GM23338 (cell line): ENCODE measurements around the gene PTPRN2. TPM values are rescaled to one million over a fixed set of nuclear protein-coding genes. Genes with fewer than 3 reads are reported as not detected.

Experiments
- ATAC-seq: fragments of 200-7000 bp; cut with Tn5 transposase; 3 replicates; pipeline ENCODE4 v1.9.1; 2020
- DNase-seq: peaks from one replicate; pipeline ENCODE4 v3.0.0-alpha.2; 2015; ENCODE audit warnings: low spot score
- H2AFZ ChIP-seq: fragments of 200-600 bp; sonication (generic); 2 replicates; pipeline ENCODE4 v1.8.0; 2016; ENCODE audit warnings: antibody characterized with exemption, mild to moderate bottlenecking, moderate library complexity
- H3F3A ChIP-seq: fragments of 200-600 bp; sonication (generic); replicated peaks from 2 replicates; pipeline ENCODE4 v1.8.0; 2017; ENCODE audit warnings: antibody characterized with exemption, mixed run types, low read depth
- H3K27ac ChIP-seq: fragments of 200-600 bp; sonication (generic); 2 replicates; pipeline ENCODE4 v1.6.1; 2016; ENCODE audit warnings: low read depth
- H3K27me3 ChIP-seq: fragments of 200-600 bp; sonication (generic); 2 replicates; pipeline ENCODE4 v1.8.0; 2016; ENCODE audit warnings: mild to moderate bottlenecking, mixed run types, moderate library complexity; ENCODE audit not compliant: insufficient read depth
- H3K36me3 ChIP-seq: fragments of 200-600 bp; sonication (generic); 2 replicates; pipeline ENCODE4 v1.8.0; 2016; ENCODE audit warnings: mild to moderate bottlenecking; ENCODE audit not compliant: insufficient read depth
- H3K4me1 ChIP-seq: fragments of 200-600 bp; sonication (generic); 2 replicates; pipeline ENCODE4 v1.8.0; 2016; ENCODE audit warnings: mild to moderate bottlenecking, moderate library complexity; ENCODE audit not compliant: insufficient read depth
- H3K4me2 ChIP-seq: fragments of 200-600 bp; sonication (generic); 2 replicates; pipeline ENCODE4 v1.7.1; 2017; ENCODE audit warnings: mixed run types
- H3K4me3 ChIP-seq: fragments of 200-600 bp; sonication (generic); 2 replicates; pipeline ENCODE4 v1.6.1; 2016; ENCODE audit warnings: mixed run types
- H3K79me2 ChIP-seq: fragments of 200-600 bp; sonication (generic); replicated peaks from 2 replicates; pipeline ENCODE4 v1.8.0; 2017; ENCODE audit warnings: mild to moderate bottlenecking; ENCODE audit not compliant: insufficient read depth
- H3K9me2 ChIP-seq: fragments of 200-600 bp; sonication (generic); 2 replicates; pipeline ENCODE4 v1.8.0; 2017; ENCODE audit not compliant: insufficient read depth
- H4K20me1 ChIP-seq: fragments of 200-600 bp; sonication (generic); replicated peaks from 2 replicates; pipeline ENCODE4 v1.8.0; 2017; ENCODE audit warnings: mild to moderate bottlenecking; ENCODE audit not compliant: insufficient read depth
- H3K27ac Mint-ChIP-seq: 2 replicates; pipeline ENCODE4 v1.8.0; 2020; ENCODE audit warnings: inconsistent platforms, mild to moderate bottlenecking, moderate library complexity, mixed read lengths
- H3K27me3 Mint-ChIP-seq: 3 replicates; pipeline ENCODE4 v1.8.0; 2022; ENCODE audit warnings: low read depth, mild to moderate bottlenecking, moderate library complexity, mixed read lengths, inconsistent platforms; ENCODE audit not compliant: insufficient read depth, poor library complexity
- H3K36me3 Mint-ChIP-seq: 3 replicates; pipeline ENCODE4 v1.8.0; 2021; ENCODE audit warnings: low read depth, mild to moderate bottlenecking, inconsistent platforms, moderate library complexity, mixed read lengths
- H3K4me1 Mint-ChIP-seq: 3 replicates; pipeline ENCODE4 v1.8.0; 2020; ENCODE audit warnings: mild to moderate bottlenecking, inconsistent platforms, mixed read lengths
- H3K4me3 Mint-ChIP-seq: 3 replicates; pipeline ENCODE4 v1.8.0; 2021; ENCODE audit warnings: moderate library complexity, mild to moderate bottlenecking, inconsistent platforms, mixed read lengths
- H3K9me3 Mint-ChIP-seq: 3 replicates; pipeline ENCODE4 v1.8.0; 2020; ENCODE audit warnings: moderate library complexity, mild to moderate bottlenecking, inconsistent platforms, mixed read lengths
- CREB1 ChIP-seq: fragments of 250-450 bp; sonication (Bioruptor Pico); IDR thresholded peaks from 2 replicates; pipeline ENCODE4 v1.5.0; 2020; ENCODE audit warnings: low read depth, mild to moderate bottlenecking, moderate library complexity
- EZH2phosphoT487 ChIP-seq: fragments of 200-600 bp; sonication (generic); IDR thresholded peaks from one replicate; pipeline ENCODE4 v1.8.1; 2018; ENCODE audit warnings: antibody characterized with exemption; ENCODE audit not compliant: unreplicated experiment
- NANOG ChIP-seq: IDR thresholded peaks from 2 replicates; pipeline ENCODE4 v1.6.1; 2016; ENCODE audit warnings: antibody characterized with exemption, borderline replicate concordance
- POLR2AphosphoS5 ChIP-seq: IDR thresholded peaks from 2 replicates; pipeline ENCODE4 v1.6.1; 2016; ENCODE audit warnings: antibody characterized with exemption, low read depth
- STAT1 ChIP-seq: IDR thresholded peaks from one replicate; pipeline ENCODE4 v1.6.1; 2016; ENCODE audit warnings: antibody characterized with exemption; ENCODE audit not compliant: unreplicated experiment
- ZNF114 ChIP-seq: fragments of 250-450 bp; sonication (Bioruptor Pico); IDR thresholded peaks from 2 replicates; pipeline ENCODE4 v1.5.0; 2020; ENCODE audit warnings: mild to moderate bottlenecking, moderate library complexity
- ZNF331 ChIP-seq: fragments of 250-450 bp; sonication (Bioruptor Pico); IDR thresholded peaks from 2 replicates; pipeline ENCODE4 v1.5.0; 2020; ENCODE audit warnings: low read depth, mild to moderate bottlenecking, moderate library complexity
- polyA plus RNA-seq: library from polyadenylated mRNA; unstranded; fragments of >200 nt; fragmentation: Nextera tagmentation; extraction: Ambion mirVana; gene quantifications from 2 replicates; pipeline ENCODE4 v1.2.1, GENCODE V29; 2016
- total RNA-seq: library from RNA; depleted of rRNA; stranded (reverse); fragments of >200 nt; shearing (Covaris generic); gene quantifications from 2 replicates; pipeline ENCODE4 v1.2.3, GENCODE V29; 2014
- TF ChIP-seq, protein P1 (sequence below): IDR thresholded peaks from one replicate; pipeline ENCODE4 v1.6.1; 2018; ENCODE audit warnings: antibody characterized with exemption; ENCODE audit not compliant: unreplicated experiment
- TF ChIP-seq, protein P2 (sequence below): fragments of 250-450 bp; sonication (Bioruptor Pico); IDR thresholded peaks from 2 replicates; pipeline ENCODE4 v1.5.0; 2020; ENCODE audit warnings: mild to moderate bottlenecking, moderate library complexity
- TF ChIP-seq, protein P3 (sequence below): IDR thresholded peaks from 2 replicates; pipeline ENCODE4 v1.6.1; 2016; ENCODE audit warnings: antibody characterized with exemption

The PTPRN2 gene
- total and polyA plus RNA-seq, 2 experiments from 2014 or later, result 0.87 to 4.0 TPM

DNA sequence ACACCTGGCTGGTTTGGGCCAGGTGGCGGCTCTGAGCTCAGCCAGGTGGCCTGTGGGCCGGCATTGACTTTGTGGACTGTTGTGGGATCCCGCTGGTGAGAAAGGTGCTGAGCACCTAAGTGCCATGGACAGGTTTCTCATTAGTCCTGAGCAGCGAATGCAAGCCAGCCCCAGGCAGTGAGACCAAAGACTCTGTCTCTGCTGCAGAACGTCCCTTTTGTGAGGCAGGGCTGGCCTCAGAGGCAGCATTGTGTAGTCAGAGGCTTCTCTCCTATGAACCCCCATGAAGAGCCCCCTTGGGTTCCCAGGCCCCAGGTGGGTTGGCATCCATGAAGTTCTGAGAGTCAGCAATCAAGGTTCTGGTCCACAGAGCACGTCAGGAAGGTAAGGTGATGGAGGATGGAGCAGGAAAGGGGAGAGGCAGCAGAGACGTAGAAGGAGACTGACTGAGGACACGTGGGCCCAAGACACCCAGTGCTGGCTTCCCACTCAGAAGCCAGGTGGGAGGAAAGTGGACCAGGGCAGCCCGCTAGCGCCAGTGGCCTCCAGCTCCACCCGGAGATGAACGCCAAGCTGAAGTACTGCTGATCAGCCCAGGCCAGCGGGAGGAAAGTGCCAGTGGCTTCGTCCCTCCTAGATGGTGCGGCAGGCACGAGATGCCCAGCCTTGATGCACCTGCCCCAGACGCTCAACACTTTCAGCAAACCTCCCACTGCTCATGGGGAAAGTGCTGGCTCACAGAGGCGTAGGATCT lies 19.2 kb upstream of the PTPRN2 start (continued):
- TF ChIP-seq, protein P1, sequence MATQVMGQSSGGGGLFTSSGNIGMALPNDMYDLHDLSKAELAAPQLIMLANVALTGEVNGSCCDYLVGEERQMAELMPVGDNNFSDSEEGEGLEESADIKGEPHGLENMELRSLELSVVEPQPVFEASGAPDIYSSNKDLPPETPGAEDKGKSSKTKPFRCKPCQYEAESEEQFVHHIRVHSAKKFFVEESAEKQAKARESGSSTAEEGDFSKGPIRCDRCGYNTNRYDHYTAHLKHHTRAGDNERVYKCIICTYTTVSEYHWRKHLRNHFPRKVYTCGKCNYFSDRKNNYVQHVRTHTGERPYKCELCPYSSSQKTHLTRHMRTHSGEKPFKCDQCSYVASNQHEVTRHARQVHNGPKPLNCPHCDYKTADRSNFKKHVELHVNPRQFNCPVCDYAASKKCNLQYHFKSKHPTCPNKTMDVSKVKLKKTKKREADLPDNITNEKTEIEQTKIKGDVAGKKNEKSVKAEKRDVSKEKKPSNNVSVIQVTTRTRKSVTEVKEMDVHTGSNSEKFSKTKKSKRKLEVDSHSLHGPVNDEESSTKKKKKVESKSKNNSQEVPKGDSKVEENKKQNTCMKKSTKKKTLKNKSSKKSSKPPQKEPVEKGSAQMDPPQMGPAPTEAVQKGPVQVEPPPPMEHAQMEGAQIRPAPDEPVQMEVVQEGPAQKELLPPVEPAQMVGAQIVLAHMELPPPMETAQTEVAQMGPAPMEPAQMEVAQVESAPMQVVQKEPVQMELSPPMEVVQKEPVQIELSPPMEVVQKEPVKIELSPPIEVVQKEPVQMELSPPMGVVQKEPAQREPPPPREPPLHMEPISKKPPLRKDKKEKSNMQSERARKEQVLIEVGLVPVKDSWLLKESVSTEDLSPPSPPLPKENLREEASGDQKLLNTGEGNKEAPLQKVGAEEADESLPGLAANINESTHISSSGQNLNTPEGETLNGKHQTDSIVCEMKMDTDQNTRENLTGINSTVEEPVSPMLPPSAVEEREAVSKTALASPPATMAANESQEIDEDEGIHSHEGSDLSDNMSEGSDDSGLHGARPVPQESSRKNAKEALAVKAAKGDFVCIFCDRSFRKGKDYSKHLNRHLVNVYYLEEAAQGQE, result no peak

DNA sequence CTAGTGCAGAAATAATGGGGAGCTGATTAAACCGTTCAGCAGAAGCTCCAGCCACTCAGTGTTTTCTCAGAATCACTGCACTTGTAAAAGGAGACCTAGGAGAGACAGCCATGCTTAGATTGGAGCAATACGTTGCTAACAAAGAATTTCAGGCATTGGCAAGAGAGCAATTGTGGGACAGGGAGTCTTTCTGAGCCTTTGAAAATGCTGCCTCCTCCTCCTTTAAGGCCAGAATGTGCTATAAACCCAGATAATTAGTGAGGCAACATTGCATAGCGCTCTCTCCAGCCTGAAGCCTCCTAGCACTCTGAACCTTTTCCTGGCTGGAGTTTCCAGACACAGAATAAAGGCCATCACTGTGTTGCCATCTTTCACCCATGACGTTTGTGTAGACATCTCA lies 18.5 kb upstream of the PTPRN2 start:
- no peaks in the 10 kb centered on the region; the same call in 2 of the 3 replicates for H3K9me3 Mint-ChIP-seq
- Histone ChIP-seq H3K79me2 (no peaks in the 10 kb centered on the region; the same call in 1 of the 2 replicates), H3K4me2 (no peak overlapping the region), H3K4me3 (no peak overlapping the region), H4K20me1 (no peaks in the 10 kb centered on the region; the same call in 1 of the 2 replicates), H2AFZ (no peak overlapping the region), H3K36me3 (no peaks in the 10 kb centered on the region), H3K27ac (no peak overlapping the region), H3K9me2 (no peaks in the 10 kb centered on the region), H3K4me1 (no peaks in the 10 kb centered on the region), H3K27me3 (no peaks in the 10 kb centered on the region), H3F3A (no peaks in the 10 kb centered on the region)
- H3K4me3 Mint-ChIP-seq, result no peak overlapping the region
- H3K4me1 Mint-ChIP-seq, result no peaks in the 10 kb centered on the region
- no peak overlapping the region for H3K27ac Mint-ChIP-seq
- H3K36me3 Mint-ChIP-seq, result peaks cover 22% of the 10 kb centered on the region
- TF ChIP-seq EZH2phosphoT487, result no peak
- TF ChIP-seq, protein P2, sequence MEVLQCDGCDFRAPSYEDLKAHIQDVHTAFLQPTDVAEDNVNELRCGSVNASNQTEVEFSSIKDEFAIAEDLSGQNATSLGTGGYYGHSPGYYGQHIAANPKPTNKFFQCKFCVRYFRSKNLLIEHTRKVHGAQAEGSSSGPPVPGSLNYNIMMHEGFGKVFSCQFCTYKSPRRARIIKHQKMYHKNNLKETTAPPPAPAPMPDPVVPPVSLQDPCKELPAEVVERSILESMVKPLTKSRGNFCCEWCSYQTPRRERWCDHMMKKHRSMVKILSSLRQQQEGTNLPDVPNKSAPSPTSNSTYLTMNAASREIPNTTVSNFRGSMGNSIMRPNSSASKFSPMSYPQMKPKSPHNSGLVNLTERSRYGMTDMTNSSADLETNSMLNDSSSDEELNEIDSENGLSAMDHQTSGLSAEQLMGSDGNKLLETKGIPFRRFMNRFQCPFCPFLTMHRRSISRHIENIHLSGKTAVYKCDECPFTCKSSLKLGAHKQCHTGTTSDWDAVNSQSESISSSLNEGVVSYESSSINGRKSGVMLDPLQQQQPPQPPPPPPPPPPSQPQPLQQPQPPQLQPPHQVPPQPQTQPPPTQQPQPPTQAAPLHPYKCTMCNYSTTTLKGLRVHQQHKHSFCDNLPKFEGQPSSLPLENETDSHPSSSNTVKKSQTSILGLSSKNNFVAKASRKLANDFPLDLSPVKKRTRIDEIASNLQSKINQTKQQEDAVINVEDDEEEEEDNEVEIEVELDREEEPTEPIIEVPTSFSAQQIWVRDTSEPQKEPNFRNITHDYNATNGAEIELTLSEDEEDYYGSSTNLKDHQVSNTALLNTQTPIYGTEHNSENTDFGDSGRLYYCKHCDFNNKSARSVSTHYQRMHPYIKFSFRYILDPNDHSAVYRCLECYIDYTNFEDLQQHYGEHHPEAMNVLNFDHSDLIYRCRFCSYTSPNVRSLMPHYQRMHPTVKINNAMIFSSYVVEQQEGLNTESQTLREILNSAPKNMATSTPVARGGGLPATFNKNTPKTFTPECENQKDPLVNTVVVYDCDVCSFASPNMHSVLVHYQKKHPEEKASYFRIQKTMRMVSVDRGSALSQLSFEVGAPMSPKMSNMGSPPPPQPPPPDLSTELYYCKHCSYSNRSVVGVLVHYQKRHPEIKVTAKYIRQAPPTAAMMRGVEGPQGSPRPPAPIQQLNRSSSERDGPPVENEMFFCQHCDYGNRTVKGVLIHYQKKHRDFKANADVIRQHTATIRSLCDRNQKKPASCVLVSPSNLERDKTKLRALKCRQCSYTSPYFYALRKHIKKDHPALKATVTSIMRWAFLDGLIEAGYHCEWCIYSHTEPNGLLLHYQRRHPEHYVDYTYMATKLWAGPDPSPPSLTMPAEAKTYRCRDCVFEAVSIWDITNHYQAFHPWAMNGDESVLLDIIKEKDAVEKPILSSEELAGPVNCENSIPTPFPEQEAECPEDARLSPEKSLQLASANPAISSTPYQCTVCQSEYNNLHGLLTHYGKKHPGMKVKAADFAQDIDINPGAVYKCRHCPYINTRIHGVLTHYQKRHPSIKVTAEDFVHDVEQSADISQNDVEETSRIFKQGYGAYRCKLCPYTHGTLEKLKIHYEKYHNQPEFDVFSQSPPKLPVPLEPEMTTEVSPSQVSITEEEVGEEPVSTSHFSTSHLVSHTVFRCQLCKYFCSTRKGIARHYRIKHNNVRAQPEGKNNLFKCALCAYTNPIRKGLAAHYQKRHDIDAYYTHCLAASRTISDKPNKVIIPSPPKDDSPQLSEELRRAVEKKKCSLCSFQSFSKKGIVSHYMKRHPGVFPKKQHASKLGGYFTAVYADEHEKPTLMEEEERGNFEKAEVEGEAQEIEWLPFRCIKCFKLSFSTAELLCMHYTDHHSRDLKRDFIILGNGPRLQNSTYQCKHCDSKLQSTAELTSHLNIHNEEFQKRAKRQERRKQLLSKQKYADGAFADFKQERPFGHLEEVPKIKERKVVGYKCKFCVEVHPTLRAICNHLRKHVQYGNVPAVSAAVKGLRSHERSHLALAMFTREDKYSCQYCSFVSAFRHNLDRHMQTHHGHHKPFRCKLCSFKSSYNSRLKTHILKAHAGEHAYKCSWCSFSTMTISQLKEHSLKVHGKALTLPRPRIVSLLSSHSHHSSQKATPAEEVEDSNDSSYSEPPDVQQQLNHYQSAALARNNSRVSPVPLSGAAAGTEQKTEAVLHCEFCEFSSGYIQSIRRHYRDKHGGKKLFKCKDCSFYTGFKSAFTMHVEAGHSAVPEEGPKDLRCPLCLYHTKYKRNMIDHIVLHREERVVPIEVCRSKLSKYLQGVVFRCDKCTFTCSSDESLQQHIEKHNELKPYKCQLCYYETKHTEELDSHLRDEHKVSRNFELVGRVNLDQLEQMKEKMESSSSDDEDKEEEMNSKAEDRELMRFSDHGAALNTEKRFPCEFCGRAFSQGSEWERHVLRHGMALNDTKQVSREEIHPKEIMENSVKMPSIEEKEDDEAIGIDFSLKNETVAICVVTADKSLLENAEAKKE (CRISPR knock-in tag), result no peak
- TF ChIP-seq, protein P3, sequence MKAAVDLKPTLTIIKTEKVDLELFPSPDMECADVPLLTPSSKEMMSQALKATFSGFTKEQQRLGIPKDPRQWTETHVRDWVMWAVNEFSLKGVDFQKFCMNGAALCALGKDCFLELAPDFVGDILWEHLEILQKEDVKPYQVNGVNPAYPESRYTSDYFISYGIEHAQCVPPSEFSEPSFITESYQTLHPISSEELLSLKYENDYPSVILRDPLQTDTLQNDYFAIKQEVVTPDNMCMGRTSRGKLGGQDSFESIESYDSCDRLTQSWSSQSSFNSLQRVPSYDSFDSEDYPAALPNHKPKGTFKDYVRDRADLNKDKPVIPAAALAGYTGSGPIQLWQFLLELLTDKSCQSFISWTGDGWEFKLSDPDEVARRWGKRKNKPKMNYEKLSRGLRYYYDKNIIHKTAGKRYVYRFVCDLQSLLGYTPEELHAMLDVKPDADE, result no peak
- TF ChIP-seq CREB1 (CRISPR knock-in tag), result no peak
- TF ChIP-seq, protein P1, result no peak
- no peak for TF ChIP-seq ZNF114
- no peak for TF ChIP-seq STAT1
- no peak for TF ChIP-seq POLR2AphosphoS5
- no peak for TF ChIP-seq ZNF331 (CRISPR knock-in tag)
- no peak for TF ChIP-seq NANOG
- ATAC-seq (no peak), DNase-seq (no peak)
- peaks cover 16% of the 10 kb centered on the region for H3K27me3 Mint-ChIP-seq
